GM23338 (cell line): ENCODE results near the gene RARRES2. TPM values are rescaled to one million over a fixed set of nuclear protein-coding genes. Genes with fewer than 3 reads are reported as not detected.

Source experiments
- ATAC-seq: fragments of 200-7000 bp; cut with Tn5 transposase; 3 replicates; pipeline ENCODE4 v1.9.1; 2020
- DNase-seq: peaks from one replicate; pipeline ENCODE4 v3.0.0-alpha.2; 2015; ENCODE audit warnings: low spot score
- H2AFZ ChIP-seq: fragments of 200-600 bp; sonication (generic); 2 replicates; pipeline ENCODE4 v1.8.0; 2016; ENCODE audit warnings: antibody characterized with exemption, mild to moderate bottlenecking, moderate library complexity
- H3F3A ChIP-seq: fragments of 200-600 bp; sonication (generic); replicated peaks from 2 replicates; pipeline ENCODE4 v1.8.0; 2017; ENCODE audit warnings: antibody characterized with exemption, mixed run types, low read depth
- H3K27ac ChIP-seq: fragments of 200-600 bp; sonication (generic); 2 replicates; pipeline ENCODE4 v1.6.1; 2016; ENCODE audit warnings: low read depth
- H3K27me3 ChIP-seq: fragments of 200-600 bp; sonication (generic); 2 replicates; pipeline ENCODE4 v1.8.0; 2016; ENCODE audit warnings: mild to moderate bottlenecking, mixed run types, moderate library complexity; ENCODE audit not compliant: insufficient read depth
- H3K36me3 ChIP-seq: fragments of 200-600 bp; sonication (generic); 2 replicates; pipeline ENCODE4 v1.8.0; 2016; ENCODE audit warnings: mild to moderate bottlenecking; ENCODE audit not compliant: insufficient read depth
- H3K4me1 ChIP-seq: fragments of 200-600 bp; sonication (generic); 2 replicates; pipeline ENCODE4 v1.8.0; 2016; ENCODE audit warnings: mild to moderate bottlenecking, moderate library complexity; ENCODE audit not compliant: insufficient read depth
- H3K4me2 ChIP-seq: fragments of 200-600 bp; sonication (generic); 2 replicates; pipeline ENCODE4 v1.7.1; 2017; ENCODE audit warnings: mixed run types
- H3K4me3 ChIP-seq: fragments of 200-600 bp; sonication (generic); 2 replicates; pipeline ENCODE4 v1.6.1; 2016; ENCODE audit warnings: mixed run types
- H3K79me2 ChIP-seq: fragments of 200-600 bp; sonication (generic); replicated peaks from 2 replicates; pipeline ENCODE4 v1.8.0; 2017; ENCODE audit warnings: mild to moderate bottlenecking; ENCODE audit not compliant: insufficient read depth
- H3K9me2 ChIP-seq: fragments of 200-600 bp; sonication (generic); 2 replicates; pipeline ENCODE4 v1.8.0; 2017; ENCODE audit not compliant: insufficient read depth
- H4K20me1 ChIP-seq: fragments of 200-600 bp; sonication (generic); replicated peaks from 2 replicates; pipeline ENCODE4 v1.8.0; 2017; ENCODE audit warnings: mild to moderate bottlenecking; ENCODE audit not compliant: insufficient read depth
- H3K27ac Mint-ChIP-seq: 2 replicates; pipeline ENCODE4 v1.8.0; 2020; ENCODE audit warnings: inconsistent platforms, mild to moderate bottlenecking, moderate library complexity, mixed read lengths
- H3K27me3 Mint-ChIP-seq: 3 replicates; pipeline ENCODE4 v1.8.0; 2022; ENCODE audit warnings: low read depth, mild to moderate bottlenecking, moderate library complexity, mixed read lengths, inconsistent platforms; ENCODE audit not compliant: insufficient read depth, poor library complexity
- H3K36me3 Mint-ChIP-seq: 3 replicates; pipeline ENCODE4 v1.8.0; 2021; ENCODE audit warnings: low read depth, mild to moderate bottlenecking, inconsistent platforms, moderate library complexity, mixed read lengths
- H3K4me1 Mint-ChIP-seq: 3 replicates; pipeline ENCODE4 v1.8.0; 2020; ENCODE audit warnings: mild to moderate bottlenecking, inconsistent platforms, mixed read lengths
- H3K4me3 Mint-ChIP-seq: 3 replicates; pipeline ENCODE4 v1.8.0; 2021; ENCODE audit warnings: moderate library complexity, mild to moderate bottlenecking, inconsistent platforms, mixed read lengths
- H3K9me3 Mint-ChIP-seq: 3 replicates; pipeline ENCODE4 v1.8.0; 2020; ENCODE audit warnings: moderate library complexity, mild to moderate bottlenecking, inconsistent platforms, mixed read lengths
- CREB1 ChIP-seq: fragments of 250-450 bp; sonication (Bioruptor Pico); IDR thresholded peaks from 2 replicates; pipeline ENCODE4 v1.5.0; 2020; ENCODE audit warnings: low read depth, mild to moderate bottlenecking, moderate library complexity
- EZH2 ChIP-seq: fragments of 200-600 bp; sonication (generic); IDR thresholded peaks from one replicate; pipeline ENCODE4 v1.8.0; 2017; ENCODE audit warnings: antibody characterized with exemption, mild to moderate bottlenecking, low read depth; ENCODE audit not compliant: unreplicated experiment
- EZH2phosphoT487 ChIP-seq: fragments of 200-600 bp; sonication (generic); IDR thresholded peaks from one replicate; pipeline ENCODE4 v1.8.1; 2018; ENCODE audit warnings: antibody characterized with exemption; ENCODE audit not compliant: unreplicated experiment
- NANOG ChIP-seq: IDR thresholded peaks from 2 replicates; pipeline ENCODE4 v1.6.1; 2016; ENCODE audit warnings: antibody characterized with exemption, borderline replicate concordance
- POLR2AphosphoS5 ChIP-seq: IDR thresholded peaks from 2 replicates; pipeline ENCODE4 v1.6.1; 2016; ENCODE audit warnings: antibody characterized with exemption, low read depth
- ZNF114 ChIP-seq: fragments of 250-450 bp; sonication (Bioruptor Pico); IDR thresholded peaks from 2 replicates; pipeline ENCODE4 v1.5.0; 2020; ENCODE audit warnings: mild to moderate bottlenecking, moderate library complexity
- ZNF331 ChIP-seq: fragments of 250-450 bp; sonication (Bioruptor Pico); IDR thresholded peaks from 2 replicates; pipeline ENCODE4 v1.5.0; 2020; ENCODE audit warnings: low read depth, mild to moderate bottlenecking, moderate library complexity
- polyA plus RNA-seq: library from polyadenylated mRNA; unstranded; fragments of >200 nt; fragmentation: Nextera tagmentation; extraction: Ambion mirVana; gene quantifications from 2 replicates; pipeline ENCODE4 v1.2.1, GENCODE V29; 2016
- total RNA-seq: library from RNA; depleted of rRNA; stranded (reverse); fragments of >200 nt; shearing (Covaris generic); gene quantifications from 2 replicates; pipeline ENCODE4 v1.2.3, GENCODE V29; 2014
- TF ChIP-seq, protein P1 (sequence below): fragments of 250-450 bp; sonication (Bioruptor Pico); IDR thresholded peaks from 2 replicates; pipeline ENCODE4 v1.5.0; 2020; ENCODE audit warnings: mild to moderate bottlenecking, moderate library complexity
- TF ChIP-seq, protein P2 (sequence below): IDR thresholded peaks from one replicate; pipeline ENCODE4 v1.6.1; 2018; ENCODE audit warnings: antibody characterized with exemption; ENCODE audit not compliant: unreplicated experiment
- TF ChIP-seq, protein P3 (sequence below): IDR thresholded peaks from 2 replicates; pipeline ENCODE4 v1.6.1; 2016; ENCODE audit warnings: antibody characterized with exemption

RARRES2 gene
- total and polyA plus RNA-seq, 2 experiments from 2014 or later = 169 to 314 TPM

DNA sequence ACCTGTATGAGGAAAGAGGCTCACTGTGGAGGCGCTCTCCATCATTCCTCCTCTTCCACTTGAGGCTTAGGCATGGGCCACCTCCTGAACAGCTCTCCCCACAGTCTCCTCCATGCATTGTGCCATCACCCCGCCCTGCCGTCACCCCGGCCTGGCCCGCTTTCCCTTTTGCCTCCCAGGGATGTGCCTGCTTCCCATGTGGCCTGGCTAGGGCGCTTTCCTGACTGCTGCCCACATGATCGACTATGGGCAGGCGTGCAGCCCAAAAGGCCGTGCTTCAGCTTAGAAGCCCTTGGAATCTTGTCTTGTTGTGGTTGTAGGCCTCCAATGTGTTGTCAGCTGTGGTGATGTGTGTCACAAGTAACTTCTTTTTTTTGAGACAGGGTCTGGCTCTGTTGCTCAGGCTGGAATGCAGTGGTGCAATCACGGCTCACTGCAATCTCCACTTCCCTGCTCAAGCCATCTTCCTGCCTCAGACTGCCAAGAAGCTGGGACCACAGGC, 16.3 kb downstream of the RARRES2 start:
- TF ChIP-seq ZNF114 (CRISPR knock-in tag) (no peak), CREB1 (CRISPR knock-in tag) (no peak), EZH2 (no peak), NANOG (no peak)
- Histone ChIP-seq H3K27me3 (0 out of 2 replicates have a peak, but pooled peaks cover 2% of the 10 kb centered on the region), H3K9me2 (peaks cover 8% of the 10 kb centered on the region; the same call in 1 of the 2 replicates), H3F3A (peaks cover 22% of the 10 kb centered on the region), H3K79me2 (peaks cover 37% of the 10 kb centered on the region), H3K27ac (no peak overlapping the region), H3K4me3 (no peak overlapping the region), H3K36me3 (peaks cover 26% of the 10 kb centered on the region; the same call in 1 of the 2 replicates), H3K4me2 (peak overlapping the region; percentile 98), H3K4me1 (peaks cover 55% of the 10 kb centered on the region), H4K20me1 (no peaks in the 10 kb centered on the region), H2AFZ (no peak overlapping the region)
- Mint-ChIP-seq H3K9me3 (no peaks in the 10 kb centered on the region), H3K27me3 (peaks cover 20% of the 10 kb centered on the region), H3K27ac (no peak overlapping the region), H3K4me3 (no peak overlapping the region), H3K36me3 (peaks cover 27% of the 10 kb centered on the region; the same call in 2 of the 3 replicates), H3K4me1 (peaks cover 43% of the 10 kb centered on the region)
- DNase-seq (no peak), ATAC-seq (no peak)

DNA sequence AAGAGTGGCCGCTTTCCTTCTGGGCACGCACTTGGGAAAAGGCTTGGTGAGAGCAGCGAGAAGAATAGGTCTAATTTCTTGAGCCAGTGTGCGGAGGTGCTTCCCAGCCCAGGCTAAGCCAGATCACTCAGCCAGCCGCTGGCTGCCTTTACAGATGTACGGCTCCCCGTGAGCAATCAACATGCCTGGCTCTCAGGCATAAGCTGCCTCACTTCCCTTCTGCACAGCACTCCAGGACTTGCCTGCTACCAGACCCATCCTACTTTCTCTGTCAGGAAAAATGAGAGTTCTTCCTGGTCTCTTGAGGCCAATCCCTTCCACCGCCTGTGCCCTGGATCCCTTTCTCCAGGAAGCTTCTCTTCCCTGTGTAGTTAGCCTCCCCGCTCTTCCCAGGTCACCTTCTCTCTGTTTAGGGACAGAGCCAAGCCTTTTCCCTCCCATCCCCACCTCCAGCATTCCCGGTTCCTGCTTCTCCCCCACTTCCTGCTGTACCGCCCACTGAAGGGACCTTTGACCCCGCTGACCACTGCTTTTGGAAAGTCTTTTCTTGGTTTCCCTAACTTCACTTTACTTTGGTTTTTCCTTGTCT, 17.0 kb downstream of the RARRES2 start:
- H3K9me2 ChIP-seq = peaks cover 8% of the 10 kb centered on the region; the same call in 1 of the 2 replicates
- ATAC-seq (peak; percentile 18), DNase-seq (peak; percentile 17)
- H3F3A ChIP-seq = peaks cover 27% of the 10 kb centered on the region
- Mint-ChIP-seq H3K9me3 (no peaks in the 10 kb centered on the region), H3K36me3 (peaks cover 27% of the 10 kb centered on the region; the same call in 2 of the 3 replicates), H3K27ac (no peak overlapping the region), H3K27me3 (peaks cover 20% of the 10 kb centered on the region), H3K4me1 (peaks cover 41% of the 10 kb centered on the region), H3K4me3 (peak overlapping the region; percentile 76)
- peak overlapping the region; percentile 98 for H3K4me2 ChIP-seq
- peak overlapping the region; percentile 72 for H3K27ac ChIP-seq
- peaks cover 55% of the 10 kb centered on the region for H3K4me1 ChIP-seq
- H4K20me1 ChIP-seq = no peaks in the 10 kb centered on the region
- H3K27me3 ChIP-seq = 0 out of 2 replicates have a peak, but pooled peaks cover 2% of the 10 kb centered on the region
- peaks cover 36% of the 10 kb centered on the region for H3K79me2 ChIP-seq
- H3K4me3 ChIP-seq = peak overlapping the region; percentile 85
- H3K36me3 ChIP-seq = peaks cover 26% of the 10 kb centered on the region; the same call in 1 of the 2 replicates
- no peak overlapping the region for H2AFZ ChIP-seq
- TF ChIP-seq EZH2phosphoT487 (no peak), ZNF331 (CRISPR knock-in tag) (no peak), EZH2 (no peak), POLR2AphosphoS5 (no peak)
- TF ChIP-seq, protein P1, sequence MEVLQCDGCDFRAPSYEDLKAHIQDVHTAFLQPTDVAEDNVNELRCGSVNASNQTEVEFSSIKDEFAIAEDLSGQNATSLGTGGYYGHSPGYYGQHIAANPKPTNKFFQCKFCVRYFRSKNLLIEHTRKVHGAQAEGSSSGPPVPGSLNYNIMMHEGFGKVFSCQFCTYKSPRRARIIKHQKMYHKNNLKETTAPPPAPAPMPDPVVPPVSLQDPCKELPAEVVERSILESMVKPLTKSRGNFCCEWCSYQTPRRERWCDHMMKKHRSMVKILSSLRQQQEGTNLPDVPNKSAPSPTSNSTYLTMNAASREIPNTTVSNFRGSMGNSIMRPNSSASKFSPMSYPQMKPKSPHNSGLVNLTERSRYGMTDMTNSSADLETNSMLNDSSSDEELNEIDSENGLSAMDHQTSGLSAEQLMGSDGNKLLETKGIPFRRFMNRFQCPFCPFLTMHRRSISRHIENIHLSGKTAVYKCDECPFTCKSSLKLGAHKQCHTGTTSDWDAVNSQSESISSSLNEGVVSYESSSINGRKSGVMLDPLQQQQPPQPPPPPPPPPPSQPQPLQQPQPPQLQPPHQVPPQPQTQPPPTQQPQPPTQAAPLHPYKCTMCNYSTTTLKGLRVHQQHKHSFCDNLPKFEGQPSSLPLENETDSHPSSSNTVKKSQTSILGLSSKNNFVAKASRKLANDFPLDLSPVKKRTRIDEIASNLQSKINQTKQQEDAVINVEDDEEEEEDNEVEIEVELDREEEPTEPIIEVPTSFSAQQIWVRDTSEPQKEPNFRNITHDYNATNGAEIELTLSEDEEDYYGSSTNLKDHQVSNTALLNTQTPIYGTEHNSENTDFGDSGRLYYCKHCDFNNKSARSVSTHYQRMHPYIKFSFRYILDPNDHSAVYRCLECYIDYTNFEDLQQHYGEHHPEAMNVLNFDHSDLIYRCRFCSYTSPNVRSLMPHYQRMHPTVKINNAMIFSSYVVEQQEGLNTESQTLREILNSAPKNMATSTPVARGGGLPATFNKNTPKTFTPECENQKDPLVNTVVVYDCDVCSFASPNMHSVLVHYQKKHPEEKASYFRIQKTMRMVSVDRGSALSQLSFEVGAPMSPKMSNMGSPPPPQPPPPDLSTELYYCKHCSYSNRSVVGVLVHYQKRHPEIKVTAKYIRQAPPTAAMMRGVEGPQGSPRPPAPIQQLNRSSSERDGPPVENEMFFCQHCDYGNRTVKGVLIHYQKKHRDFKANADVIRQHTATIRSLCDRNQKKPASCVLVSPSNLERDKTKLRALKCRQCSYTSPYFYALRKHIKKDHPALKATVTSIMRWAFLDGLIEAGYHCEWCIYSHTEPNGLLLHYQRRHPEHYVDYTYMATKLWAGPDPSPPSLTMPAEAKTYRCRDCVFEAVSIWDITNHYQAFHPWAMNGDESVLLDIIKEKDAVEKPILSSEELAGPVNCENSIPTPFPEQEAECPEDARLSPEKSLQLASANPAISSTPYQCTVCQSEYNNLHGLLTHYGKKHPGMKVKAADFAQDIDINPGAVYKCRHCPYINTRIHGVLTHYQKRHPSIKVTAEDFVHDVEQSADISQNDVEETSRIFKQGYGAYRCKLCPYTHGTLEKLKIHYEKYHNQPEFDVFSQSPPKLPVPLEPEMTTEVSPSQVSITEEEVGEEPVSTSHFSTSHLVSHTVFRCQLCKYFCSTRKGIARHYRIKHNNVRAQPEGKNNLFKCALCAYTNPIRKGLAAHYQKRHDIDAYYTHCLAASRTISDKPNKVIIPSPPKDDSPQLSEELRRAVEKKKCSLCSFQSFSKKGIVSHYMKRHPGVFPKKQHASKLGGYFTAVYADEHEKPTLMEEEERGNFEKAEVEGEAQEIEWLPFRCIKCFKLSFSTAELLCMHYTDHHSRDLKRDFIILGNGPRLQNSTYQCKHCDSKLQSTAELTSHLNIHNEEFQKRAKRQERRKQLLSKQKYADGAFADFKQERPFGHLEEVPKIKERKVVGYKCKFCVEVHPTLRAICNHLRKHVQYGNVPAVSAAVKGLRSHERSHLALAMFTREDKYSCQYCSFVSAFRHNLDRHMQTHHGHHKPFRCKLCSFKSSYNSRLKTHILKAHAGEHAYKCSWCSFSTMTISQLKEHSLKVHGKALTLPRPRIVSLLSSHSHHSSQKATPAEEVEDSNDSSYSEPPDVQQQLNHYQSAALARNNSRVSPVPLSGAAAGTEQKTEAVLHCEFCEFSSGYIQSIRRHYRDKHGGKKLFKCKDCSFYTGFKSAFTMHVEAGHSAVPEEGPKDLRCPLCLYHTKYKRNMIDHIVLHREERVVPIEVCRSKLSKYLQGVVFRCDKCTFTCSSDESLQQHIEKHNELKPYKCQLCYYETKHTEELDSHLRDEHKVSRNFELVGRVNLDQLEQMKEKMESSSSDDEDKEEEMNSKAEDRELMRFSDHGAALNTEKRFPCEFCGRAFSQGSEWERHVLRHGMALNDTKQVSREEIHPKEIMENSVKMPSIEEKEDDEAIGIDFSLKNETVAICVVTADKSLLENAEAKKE = no peak
- TF ChIP-seq, protein P2, sequence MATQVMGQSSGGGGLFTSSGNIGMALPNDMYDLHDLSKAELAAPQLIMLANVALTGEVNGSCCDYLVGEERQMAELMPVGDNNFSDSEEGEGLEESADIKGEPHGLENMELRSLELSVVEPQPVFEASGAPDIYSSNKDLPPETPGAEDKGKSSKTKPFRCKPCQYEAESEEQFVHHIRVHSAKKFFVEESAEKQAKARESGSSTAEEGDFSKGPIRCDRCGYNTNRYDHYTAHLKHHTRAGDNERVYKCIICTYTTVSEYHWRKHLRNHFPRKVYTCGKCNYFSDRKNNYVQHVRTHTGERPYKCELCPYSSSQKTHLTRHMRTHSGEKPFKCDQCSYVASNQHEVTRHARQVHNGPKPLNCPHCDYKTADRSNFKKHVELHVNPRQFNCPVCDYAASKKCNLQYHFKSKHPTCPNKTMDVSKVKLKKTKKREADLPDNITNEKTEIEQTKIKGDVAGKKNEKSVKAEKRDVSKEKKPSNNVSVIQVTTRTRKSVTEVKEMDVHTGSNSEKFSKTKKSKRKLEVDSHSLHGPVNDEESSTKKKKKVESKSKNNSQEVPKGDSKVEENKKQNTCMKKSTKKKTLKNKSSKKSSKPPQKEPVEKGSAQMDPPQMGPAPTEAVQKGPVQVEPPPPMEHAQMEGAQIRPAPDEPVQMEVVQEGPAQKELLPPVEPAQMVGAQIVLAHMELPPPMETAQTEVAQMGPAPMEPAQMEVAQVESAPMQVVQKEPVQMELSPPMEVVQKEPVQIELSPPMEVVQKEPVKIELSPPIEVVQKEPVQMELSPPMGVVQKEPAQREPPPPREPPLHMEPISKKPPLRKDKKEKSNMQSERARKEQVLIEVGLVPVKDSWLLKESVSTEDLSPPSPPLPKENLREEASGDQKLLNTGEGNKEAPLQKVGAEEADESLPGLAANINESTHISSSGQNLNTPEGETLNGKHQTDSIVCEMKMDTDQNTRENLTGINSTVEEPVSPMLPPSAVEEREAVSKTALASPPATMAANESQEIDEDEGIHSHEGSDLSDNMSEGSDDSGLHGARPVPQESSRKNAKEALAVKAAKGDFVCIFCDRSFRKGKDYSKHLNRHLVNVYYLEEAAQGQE = no peak
- TF ChIP-seq, protein P3, sequence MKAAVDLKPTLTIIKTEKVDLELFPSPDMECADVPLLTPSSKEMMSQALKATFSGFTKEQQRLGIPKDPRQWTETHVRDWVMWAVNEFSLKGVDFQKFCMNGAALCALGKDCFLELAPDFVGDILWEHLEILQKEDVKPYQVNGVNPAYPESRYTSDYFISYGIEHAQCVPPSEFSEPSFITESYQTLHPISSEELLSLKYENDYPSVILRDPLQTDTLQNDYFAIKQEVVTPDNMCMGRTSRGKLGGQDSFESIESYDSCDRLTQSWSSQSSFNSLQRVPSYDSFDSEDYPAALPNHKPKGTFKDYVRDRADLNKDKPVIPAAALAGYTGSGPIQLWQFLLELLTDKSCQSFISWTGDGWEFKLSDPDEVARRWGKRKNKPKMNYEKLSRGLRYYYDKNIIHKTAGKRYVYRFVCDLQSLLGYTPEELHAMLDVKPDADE = no peak
